Measurements from ENCODE around the gene HOXC10.

HOXC10 gene

DNA sequence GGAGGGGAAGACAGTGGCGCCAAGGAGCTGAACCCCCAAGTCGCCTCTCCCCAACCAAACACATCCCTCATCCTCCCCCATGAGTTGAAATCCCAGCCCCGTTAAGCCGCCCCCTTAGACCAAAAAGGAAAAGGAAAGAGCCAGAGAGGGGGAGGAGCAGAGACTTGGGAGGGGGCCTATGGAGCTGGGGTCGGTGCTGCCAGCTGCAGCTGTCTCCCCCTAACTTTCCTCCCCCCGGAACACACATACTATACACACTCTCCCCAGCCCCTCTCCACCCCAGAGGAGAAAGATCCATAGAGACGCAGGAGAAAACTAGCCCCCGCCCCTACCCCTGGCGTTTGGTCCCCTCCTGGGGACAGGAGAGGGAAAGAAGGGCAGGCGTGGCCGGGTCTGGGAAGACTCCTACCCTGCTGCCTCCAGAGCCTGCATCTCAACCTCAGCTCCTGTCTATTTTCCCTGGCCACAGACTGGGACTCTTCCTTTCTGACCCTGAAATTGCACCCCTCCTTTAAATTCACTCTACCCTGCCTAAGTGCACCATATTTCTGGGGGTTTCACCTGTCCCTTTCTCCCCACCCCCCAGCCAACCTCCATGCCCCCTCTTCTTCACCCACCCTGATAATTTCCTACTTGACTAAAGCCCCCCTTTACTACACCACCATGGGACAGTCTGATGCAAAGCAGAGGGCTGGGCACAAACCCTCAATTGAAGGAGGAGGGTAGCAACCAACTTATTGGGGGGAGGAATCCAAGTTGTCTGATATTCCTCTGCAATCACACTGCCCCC is 13.4 kb downstream of the HOXC10 start:
- Histone ChIP-seq H3K4me2 (ENCODE audit: low read length) (no peak overlapping the region), H3K79me2 (ENCODE audit: low read length) (no peaks in the 10 kb centered on the region), H3K36me3 (replicated peaks; ENCODE audit: low read depth, low read length) (no peaks in the 10 kb centered on the region), H4K20me1 (ENCODE audit: insufficient read depth, low read length) (no peaks in the 10 kb centered on the region), H3K9me3 (ENCODE audit: insufficient read depth, low read length) (no peaks in the 10 kb centered on the region), H3K27ac (ENCODE audit: low read length) (no peak overlapping the region), H3K4me1 (ENCODE audit: low read length) (peaks cover 13% of the 10 kb centered on the region), H3K27me3 (ENCODE audit: low read depth, low read length) (no peaks in the 10 kb centered on the region; the same call in 1 of the 2 replicates), H3K9ac (ENCODE audit: low read length) (no peak overlapping the region), H2AFZ (ENCODE audit: low read depth, low read length) (no peak overlapping the region), H3K4me3 (ENCODE audit: low read length) (no peak overlapping the region)
- TF ChIP-seq, protein P1, sequence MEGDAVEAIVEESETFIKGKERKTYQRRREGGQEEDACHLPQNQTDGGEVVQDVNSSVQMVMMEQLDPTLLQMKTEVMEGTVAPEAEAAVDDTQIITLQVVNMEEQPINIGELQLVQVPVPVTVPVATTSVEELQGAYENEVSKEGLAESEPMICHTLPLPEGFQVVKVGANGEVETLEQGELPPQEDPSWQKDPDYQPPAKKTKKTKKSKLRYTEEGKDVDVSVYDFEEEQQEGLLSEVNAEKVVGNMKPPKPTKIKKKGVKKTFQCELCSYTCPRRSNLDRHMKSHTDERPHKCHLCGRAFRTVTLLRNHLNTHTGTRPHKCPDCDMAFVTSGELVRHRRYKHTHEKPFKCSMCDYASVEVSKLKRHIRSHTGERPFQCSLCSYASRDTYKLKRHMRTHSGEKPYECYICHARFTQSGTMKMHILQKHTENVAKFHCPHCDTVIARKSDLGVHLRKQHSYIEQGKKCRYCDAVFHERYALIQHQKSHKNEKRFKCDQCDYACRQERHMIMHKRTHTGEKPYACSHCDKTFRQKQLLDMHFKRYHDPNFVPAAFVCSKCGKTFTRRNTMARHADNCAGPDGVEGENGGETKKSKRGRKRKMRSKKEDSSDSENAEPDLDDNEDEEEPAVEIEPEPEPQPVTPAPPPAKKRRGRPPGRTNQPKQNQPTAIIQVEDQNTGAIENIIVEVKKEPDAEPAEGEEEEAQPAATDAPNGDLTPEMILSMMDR (IDR thresholded peaks at IDR 0.05; ENCODE audit: low read depth, low read length): no peak
- no peak for TF ChIP-seq EZH2phosphoT487 (IDR thresholded peaks at IDR 0.05; ENCODE audit: low read depth)

DNA sequence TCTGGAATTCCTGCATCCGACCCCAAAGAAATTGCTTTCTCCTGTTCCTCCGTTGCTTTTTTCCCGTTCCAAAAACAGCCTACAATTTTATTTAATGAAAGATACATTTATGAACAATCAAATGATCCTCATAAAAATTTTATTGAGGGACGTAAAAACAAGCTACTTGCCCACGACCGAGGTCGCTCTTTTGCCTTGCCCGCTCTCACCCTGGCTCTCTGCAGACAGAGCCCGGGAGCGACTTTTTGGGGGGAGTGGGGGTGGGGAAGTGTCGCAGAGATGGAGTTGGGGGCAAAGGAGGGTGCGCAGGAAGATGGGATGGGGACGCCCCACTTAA is 13.9 kb downstream of the HOXC10 start:
- Histone ChIP-seq H3K27me3 (ENCODE audit: low read depth, low read length) (no peaks in the 10 kb centered on the region; the same call in 1 of the 2 replicates), H3K4me2 (ENCODE audit: low read length) (no peak overlapping the region), H3K9ac (ENCODE audit: low read length) (no peak overlapping the region)

DNA sequence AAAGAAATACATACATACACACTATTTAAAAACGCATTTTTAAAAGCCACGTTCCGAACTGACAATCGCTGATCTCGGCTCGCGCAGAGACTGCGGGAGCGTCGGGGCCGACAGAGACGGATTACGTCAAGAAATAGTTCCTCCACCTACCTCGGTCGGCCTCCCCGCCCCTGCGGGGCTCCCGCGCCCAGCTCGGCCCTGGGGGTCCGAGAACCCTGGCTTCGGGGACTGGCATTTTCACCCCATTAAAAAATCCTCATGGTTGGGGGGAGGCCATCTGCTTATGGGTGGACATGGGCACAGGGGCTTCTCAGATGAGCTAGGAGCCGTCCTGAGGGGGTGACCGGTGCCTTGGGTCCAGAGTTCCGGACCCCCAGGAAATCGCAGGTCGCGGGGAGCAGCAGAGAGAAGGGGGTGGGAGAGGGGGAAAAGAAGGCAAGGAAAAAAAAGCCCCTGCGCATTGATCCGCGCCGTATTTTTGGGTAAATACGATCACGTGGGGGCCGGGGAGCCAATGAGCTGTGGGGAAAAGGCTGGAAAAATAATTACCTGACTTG is 14.7 kb downstream of the HOXC10 start:
- H3K9me3 ChIP-seq (ENCODE audit: insufficient read depth, low read length): no peaks in the 10 kb centered on the region
- H3K4me2 ChIP-seq (ENCODE audit: low read length): no peak overlapping the region
- H3K4me3 ChIP-seq (ENCODE audit: low read length): no peak overlapping the region
- no peaks in the 10 kb centered on the region for H3K79me2 ChIP-seq (ENCODE audit: low read length)
- H3K9ac ChIP-seq (ENCODE audit: low read length): no peak overlapping the region
- TF ChIP-seq, protein P1 (IDR thresholded peaks at IDR 0.05; ENCODE audit: low read depth, low read length): no peak
- no peak for TF ChIP-seq EZH2phosphoT487 (IDR thresholded peaks at IDR 0.05; ENCODE audit: low read depth)
- H3K27ac ChIP-seq (ENCODE audit: low read length): no peak overlapping the region
- peaks cover 19% of the 10 kb centered on the region for H3K4me1 ChIP-seq (ENCODE audit: low read length)
- H2AFZ ChIP-seq (ENCODE audit: low read depth, low read length): no peak overlapping the region
- H3K36me3 ChIP-seq (replicated peaks; ENCODE audit: low read depth, low read length): no peaks in the 10 kb centered on the region
- H3K27me3 ChIP-seq (ENCODE audit: low read depth, low read length): no peaks in the 10 kb centered on the region; the same call in 1 of the 2 replicates
- no peaks in the 10 kb centered on the region for H4K20me1 ChIP-seq (ENCODE audit: insufficient read depth, low read length)

More for the DNA sequence above, 13.9 kb downstream of the HOXC10 start:
- no peaks in the 10 kb centered on the region for H3K36me3 ChIP-seq (replicated peaks; ENCODE audit: low read depth, low read length)
- no peaks in the 10 kb centered on the region for H3K9me3 ChIP-seq (ENCODE audit: insufficient read depth, low read length)
- no peaks in the 10 kb centered on the region for H3K79me2 ChIP-seq (ENCODE audit: low read length)
- no peak overlapping the region for H3K4me3 ChIP-seq (ENCODE audit: low read length)
- TF ChIP-seq EZH2phosphoT487 (IDR thresholded peaks at IDR 0.05; ENCODE audit: low read depth): no peak
- TF ChIP-seq, protein P1 (IDR thresholded peaks at IDR 0.05; ENCODE audit: low read depth, low read length): no peak
- H3K4me1 ChIP-seq (ENCODE audit: low read length): peaks cover 12% of the 10 kb centered on the region
- no peaks in the 10 kb centered on the region for H4K20me1 ChIP-seq (ENCODE audit: insufficient read depth, low read length)
- H3K27ac ChIP-seq (ENCODE audit: low read length): no peak overlapping the region
- H2AFZ ChIP-seq (ENCODE audit: low read depth, low read length): no peak overlapping the region
